ACC112 (cell line): ENCODE results near the gene GADD45B.
"Not testable (repeated sequence)": the region's sequence is repeated elsewhere in the genome, so short reads cannot be mapped to it uniquely, and the experiment has no call there.

Experiments used
- H2AFZ ChIP-seq: fragments of 200-600 bp; sonication (generic); one replicate; pipeline ENCODE4 v1.6.0; 2017; ENCODE audit warnings: antibody characterized with exemption, low read length; ENCODE audit not compliant: unreplicated experiment
- H3K27ac ChIP-seq: fragments of 200-600 bp; sonication (generic); 2 replicates; pipeline ENCODE4 v1.5.1; 2014; ENCODE audit warnings: low read depth, mild to moderate bottlenecking, antibody characterized with exemption, low read length, moderate library complexity
- H3K27me3 ChIP-seq: fragments of 200-600 bp; sonication (generic); 2 replicates; pipeline ENCODE4 v1.6.1; 2014; ENCODE audit warnings: mild to moderate bottlenecking, antibody characterized with exemption, low read length, moderate library complexity, mixed read lengths; ENCODE audit not compliant: insufficient read depth
- H3K36me3 ChIP-seq: fragments of 200-600 bp; sonication (generic); 2 replicates; pipeline ENCODE4 v1.6.1; 2016; ENCODE audit warnings: mild to moderate bottlenecking, antibody characterized with exemption, low read length, moderate library complexity, mixed read lengths; ENCODE audit not compliant: insufficient read depth
- H3K4me1 ChIP-seq: fragments of 200-600 bp; sonication (generic); one replicate; pipeline ENCODE4 v1.6.1; 2016; ENCODE audit warnings: low read length, mixed read lengths; ENCODE audit not compliant: insufficient read depth, unreplicated experiment, control insufficient read depth
- H3K4me3 ChIP-seq: fragments of 200-600 bp; sonication (generic); 2 replicates; pipeline ENCODE4 v1.5.1; 2014; ENCODE audit warnings: mild to moderate bottlenecking, low read depth, low read length
- H3K79me2 ChIP-seq: fragments of 200-600 bp; sonication (generic); one replicate; pipeline ENCODE4 v1.6.0; 2016; ENCODE audit warnings: low read length; ENCODE audit not compliant: control insufficient read depth, unreplicated experiment, insufficient read depth

The GADD45B gene

DNA sequence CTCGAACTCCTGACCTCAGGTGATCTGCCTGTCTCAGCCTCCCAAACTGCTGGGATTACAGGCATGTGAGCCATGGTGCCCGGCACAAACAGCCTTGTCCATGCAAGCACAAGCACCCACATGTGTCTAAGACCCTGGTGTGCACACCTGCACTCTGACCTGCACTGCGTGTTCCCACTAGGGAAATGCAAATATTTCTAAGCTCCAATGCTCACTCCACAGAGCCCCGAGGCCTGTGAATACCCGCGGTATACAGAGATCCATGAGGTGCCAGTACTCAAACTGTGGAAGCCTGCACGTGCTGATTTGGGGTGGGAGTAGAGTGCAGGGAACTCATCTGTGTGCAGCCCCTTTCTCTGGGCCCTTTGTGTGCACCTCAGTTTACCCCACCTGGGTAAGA is 14.7 kb downstream of the GADD45B start:
- H3K79me2 ChIP-seq: no peaks in the 10 kb centered on the region
- H3K27ac ChIP-seq: peak overlapping the region; percentile 90
- no peaks in the 10 kb centered on the region for H3K36me3 ChIP-seq
- no peak overlapping the region for H3K4me3 ChIP-seq
- H3K27me3 ChIP-seq: no peaks in the 10 kb centered on the region
- H2AFZ ChIP-seq: no peak overlapping the region
- peaks cover 31% of the 10 kb centered on the region for H3K4me1 ChIP-seq

- Histone ChIP-seq H2AFZ (no peak overlapping the region), H3K4me3 (peak overlapping the region; percentile 40; the same call in 1 of the 2 replicates), H3K36me3 (no peaks in the 10 kb centered on the region), H3K27me3 (no peaks in the 10 kb centered on the region), H3K79me2 (no peaks in the 10 kb centered on the region), H3K4me1 (peaks cover 34% of the 10 kb centered on the region), H3K27ac (peak overlapping the region; percentile 90)
These were observed 15.3 kb downstream of the GADD45B start for GRCh38 chr19:2491130-2491801.

DNA sequence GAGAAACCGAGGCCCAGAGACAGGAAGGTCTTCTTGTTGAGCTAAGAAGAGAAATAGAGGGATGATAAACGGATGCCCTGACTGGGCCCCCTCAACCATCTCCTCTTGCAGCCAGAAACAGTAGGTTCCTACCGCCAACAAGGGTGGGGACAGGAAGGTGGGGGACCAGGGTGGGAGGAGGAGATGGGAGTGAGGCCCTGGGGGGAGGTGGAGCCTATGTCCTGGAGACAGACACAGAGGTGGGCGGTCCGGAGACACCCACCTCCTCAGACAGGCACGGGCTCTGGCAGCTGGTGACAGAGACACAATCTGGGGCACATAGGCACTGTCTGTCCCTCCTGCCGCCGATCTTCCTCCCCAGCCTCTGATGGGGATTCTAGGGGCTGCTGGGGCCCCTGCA is 16.9 kb downstream of the GADD45B start:
- peak overlapping the region; percentile 90 for H3K27ac ChIP-seq
- H3K79me2 ChIP-seq: no peaks in the 10 kb centered on the region
- H2AFZ ChIP-seq: no peak overlapping the region
- H3K4me3 ChIP-seq: no peak overlapping the region
- no peaks in the 10 kb centered on the region for H3K27me3 ChIP-seq
- peaks cover 34% of the 10 kb centered on the region for H3K4me1 ChIP-seq
- H3K36me3 ChIP-seq: no peaks in the 10 kb centered on the region

DNA sequence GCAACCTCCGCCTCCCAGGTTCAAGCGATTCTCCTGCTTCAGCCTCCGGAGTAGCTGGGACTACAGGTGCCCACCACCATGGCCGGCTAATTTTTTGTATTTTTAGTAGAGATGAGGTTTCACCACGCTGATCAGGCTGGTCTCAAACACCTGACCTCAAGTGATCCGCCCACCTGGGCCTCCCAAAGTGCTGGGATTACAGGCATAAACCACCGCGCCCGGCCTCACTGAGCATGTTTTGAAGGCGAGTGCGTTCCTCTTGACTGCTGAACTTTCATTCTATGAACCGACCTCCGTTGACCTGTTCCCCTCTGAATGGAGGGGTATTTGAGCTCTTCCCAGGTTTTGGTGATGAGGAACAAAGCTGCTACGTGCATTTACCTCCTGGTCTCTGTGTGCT is 17.5 kb downstream of the GADD45B start:
- not testable (repeated sequence) for H3K79me2 ChIP-seq, H3K27me3 ChIP-seq, H2AFZ ChIP-seq, H3K36me3 ChIP-seq
- peaks cover 34% of the 10 kb centered on the region for H3K4me1 ChIP-seq
- H3K27ac ChIP-seq: peak overlapping the region; percentile 88
- peak overlapping the region; percentile 79; the same call in 1 of the 2 replicates for H3K4me3 ChIP-seq

GRCh38 chr19:2494084-2494446 is 18.1 kb downstream of the GADD45B start:
- Histone ChIP-seq H3K4me3 (peak overlapping the region; percentile 79), H3K79me2 (no peaks in the 10 kb centered on the region), H3K27me3 (no peaks in the 10 kb centered on the region), H2AFZ (no peak overlapping the region), H3K4me1 (peaks cover 34% of the 10 kb centered on the region), H3K36me3 (no peaks in the 10 kb centered on the region), H3K27ac (peak overlapping the region; percentile 88)

DNA sequence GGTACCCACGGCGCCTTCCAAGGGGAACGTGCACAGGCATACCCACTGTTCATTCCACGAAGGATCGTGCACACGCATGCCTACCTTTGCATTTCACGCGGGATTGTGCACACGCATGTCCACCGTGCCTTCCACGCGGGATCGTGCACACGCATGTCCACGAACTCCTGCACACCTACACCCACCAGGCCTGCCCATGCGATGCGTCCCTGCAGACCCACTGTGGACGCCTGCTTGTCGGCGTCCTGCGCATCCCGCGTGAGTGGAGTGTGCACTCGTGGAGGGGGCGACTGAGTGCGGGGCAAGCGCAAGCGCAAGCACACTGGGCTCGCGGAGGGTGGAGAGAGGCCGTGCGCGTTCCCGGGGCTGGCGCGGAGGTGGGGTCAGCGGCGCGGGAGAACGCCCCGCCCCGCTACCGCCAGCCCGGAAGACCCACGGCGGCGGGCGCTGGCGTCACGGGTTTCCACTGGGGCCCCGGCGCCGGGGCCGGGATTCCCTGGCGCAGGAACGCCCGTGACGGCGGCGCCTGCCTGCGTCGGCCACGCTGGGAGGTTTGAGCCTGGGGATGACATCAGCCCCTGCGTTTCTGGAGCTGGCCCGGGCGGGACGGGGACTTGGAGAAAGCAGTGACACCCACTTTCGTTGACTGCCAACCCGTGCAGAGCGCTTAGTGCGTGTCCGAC is 18.7 kb downstream of the GADD45B start:
- Histone ChIP-seq H3K27ac (peak overlapping the region; percentile 88), H3K4me1 (peaks cover 35% of the 10 kb centered on the region), H2AFZ (no peak overlapping the region), H3K4me3 (peak overlapping the region; percentile 79), H3K36me3 (no peaks in the 10 kb centered on the region), H3K27me3 (no peaks in the 10 kb centered on the region), H3K79me2 (no peaks in the 10 kb centered on the region)

- Histone ChIP-seq H3K27ac (peak overlapping the region; percentile 88), H3K27me3 (no peaks in the 10 kb centered on the region), H3K4me1 (peaks cover 35% of the 10 kb centered on the region), H2AFZ (no peak overlapping the region), H3K79me2 (no peaks in the 10 kb centered on the region), H3K4me3 (peak overlapping the region; percentile 79), H3K36me3 (no peaks in the 10 kb centered on the region)
These were observed 19.3 kb downstream of the GADD45B start for GRCh38 chr19:2495130-2495641.

DNA sequence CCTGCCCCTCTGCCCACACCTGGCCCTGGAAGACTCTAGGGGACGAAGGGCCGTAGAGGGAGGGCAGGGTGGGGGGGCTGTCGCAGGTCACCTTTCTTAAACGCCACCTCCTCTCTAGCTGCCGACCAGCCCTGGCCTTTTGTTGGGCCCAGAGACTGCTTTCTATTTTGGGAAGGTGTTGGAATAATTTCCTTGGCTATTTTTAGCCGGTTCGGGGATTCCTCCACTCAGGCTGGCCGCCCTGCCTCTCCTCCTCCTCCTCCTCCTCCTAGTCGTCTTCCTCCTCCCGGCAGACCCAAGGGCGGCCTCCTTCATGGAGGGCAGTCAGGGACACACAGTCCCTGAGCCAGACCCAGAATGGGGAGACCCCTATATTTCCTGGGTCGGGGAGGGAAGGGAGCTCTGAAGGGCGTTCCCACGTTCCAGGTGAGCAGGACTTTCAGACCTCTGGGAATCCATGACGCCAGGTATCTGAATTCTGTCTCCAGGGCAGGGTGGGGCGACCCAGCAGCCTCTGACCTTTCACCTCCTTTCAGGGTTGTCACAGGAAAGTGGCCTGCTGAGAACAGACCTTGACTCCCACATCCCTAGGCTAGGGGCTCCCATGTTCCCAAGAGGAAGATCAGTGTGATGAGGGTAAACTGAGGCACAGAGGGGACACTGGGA is 19.9 kb downstream of the GADD45B start:
- Histone ChIP-seq H3K27me3 (no peaks in the 10 kb centered on the region), H2AFZ (no peak overlapping the region), H3K79me2 (no peaks in the 10 kb centered on the region), H3K36me3 (no peaks in the 10 kb centered on the region), H3K4me3 (peak overlapping the region; percentile 79), H3K27ac (peak overlapping the region; percentile 88), H3K4me1 (peaks cover 32% of the 10 kb centered on the region)

GRCh38 chr19:2497186-2497585 is 21.3 kb downstream of the GADD45B start:
- Histone ChIP-seq H3K79me2 (no peaks in the 10 kb centered on the region), H3K27me3 (no peaks in the 10 kb centered on the region), H3K36me3 (no peaks in the 10 kb centered on the region), H3K4me3 (no peak overlapping the region), H2AFZ (no peak overlapping the region), H3K27ac (no peak overlapping the region), H3K4me1 (peaks cover 20% of the 10 kb centered on the region)

GRCh38 chr19:2500156-2500555 is 24.2 kb downstream of the GADD45B start:
- H3K4me3 ChIP-seq: no peak overlapping the region
- no peaks in the 10 kb centered on the region for H3K27me3 ChIP-seq
- H3K79me2 ChIP-seq: no peaks in the 10 kb centered on the region
- peaks cover 19% of the 10 kb centered on the region for H3K4me1 ChIP-seq
- no peak overlapping the region for H3K27ac ChIP-seq
- no peak overlapping the region for H2AFZ ChIP-seq
- H3K36me3 ChIP-seq: no peaks in the 10 kb centered on the region
